HG02884 (cell line): ENCODE data around the gene HCN3.
"Not testable (repeated sequence)": the region's sequence is repeated elsewhere in the genome, so short reads cannot be mapped to it uniquely, and the experiment has no call there.

Source experiments
- ATAC-seq: cut with Tn5 transposase; IDR thresholded peaks from one replicate; pipeline ENCODE4 v1.9.1; 2021; ENCODE audit warnings: mild to moderate bottlenecking, moderate library complexity; ENCODE audit not compliant: unreplicated experiment

The HCN3 gene

DNA sequence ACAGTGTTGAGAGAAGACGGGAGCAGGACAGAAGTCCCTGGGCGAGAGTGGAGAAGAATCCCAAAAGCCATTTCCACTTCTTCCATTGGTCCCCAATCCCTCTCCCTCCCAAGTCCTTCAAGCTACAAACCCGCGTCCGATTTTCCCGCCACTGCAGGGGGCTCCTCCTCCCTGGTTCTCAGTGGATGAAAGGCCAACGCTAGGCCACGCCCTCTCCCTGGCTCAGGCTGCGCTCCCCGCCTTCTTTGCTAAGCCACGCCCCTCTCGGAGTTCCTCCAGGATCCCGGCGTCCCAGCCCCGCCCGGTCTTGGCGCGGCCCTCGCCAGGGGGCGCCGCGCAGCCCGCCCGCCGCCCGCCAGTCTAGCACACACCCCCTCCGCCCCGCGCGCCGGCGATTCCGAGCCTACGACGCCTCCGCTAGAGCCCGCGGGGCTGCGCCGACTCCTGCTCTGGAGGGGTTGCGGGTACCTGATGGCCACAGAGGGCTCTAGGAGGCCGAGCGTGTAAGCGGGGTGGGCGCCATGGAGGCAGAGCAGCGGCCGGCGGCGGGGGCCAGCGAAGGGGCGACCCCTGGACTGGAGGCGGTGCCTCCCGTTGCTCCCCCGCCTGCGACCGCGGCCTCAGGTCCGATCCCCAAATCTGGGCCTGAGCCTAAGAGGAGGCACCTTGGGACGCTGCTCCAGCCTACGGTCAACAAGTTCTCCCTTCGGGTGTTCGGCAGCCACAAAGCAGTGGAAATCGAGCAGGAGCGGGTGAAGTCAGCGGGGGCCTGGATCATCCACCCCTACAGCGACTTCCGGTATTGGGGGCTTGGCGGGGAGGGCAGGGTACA is at the start of gene HCN3:
HCN3 (plus strand) TSS at position 394 of the 832 bp plus-strand sequence; CDS start at position 522, 128 bp downstream.
- peak; percentile 50 for ATAC-seq

DNA sequence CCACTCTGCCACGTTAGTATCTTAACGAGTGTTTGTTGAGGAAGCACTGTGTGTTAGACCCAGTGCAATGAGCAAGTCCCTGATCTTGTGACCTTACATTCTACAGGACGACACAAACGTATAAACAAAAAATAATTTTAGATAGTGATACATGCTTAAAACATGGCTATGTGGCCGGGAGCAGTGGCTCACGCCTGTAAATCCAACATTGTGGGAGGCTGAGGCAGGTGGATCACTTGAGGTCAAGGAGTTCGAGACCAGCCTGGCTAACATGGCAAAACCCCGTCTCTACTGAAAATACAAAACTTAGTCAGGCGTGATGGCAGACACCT is 49.2 kb upstream of the HCN3 start:
- ATAC-seq: no peak

DNA sequence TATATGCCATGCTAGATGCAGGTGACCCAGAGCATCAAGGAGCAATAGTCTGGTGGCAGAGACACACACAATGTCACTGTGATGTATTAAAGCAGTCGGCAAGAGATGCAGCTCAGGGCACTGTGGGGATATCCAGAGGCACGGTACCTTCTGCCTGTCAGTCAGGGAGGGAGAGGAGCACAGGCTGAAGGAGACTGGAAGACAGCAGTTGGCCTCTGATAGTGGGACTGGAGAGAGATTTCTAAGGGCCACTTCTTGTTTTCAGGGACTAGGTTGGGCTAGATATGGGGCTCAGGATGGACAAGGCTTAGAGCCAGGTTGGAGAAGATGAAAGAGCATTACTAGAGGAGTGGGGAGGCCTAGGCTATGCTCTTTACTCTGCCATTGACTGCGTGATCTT is 46.0 kb upstream of the HCN3 start:
- ATAC-seq: not testable (repeated sequence)

DNA sequence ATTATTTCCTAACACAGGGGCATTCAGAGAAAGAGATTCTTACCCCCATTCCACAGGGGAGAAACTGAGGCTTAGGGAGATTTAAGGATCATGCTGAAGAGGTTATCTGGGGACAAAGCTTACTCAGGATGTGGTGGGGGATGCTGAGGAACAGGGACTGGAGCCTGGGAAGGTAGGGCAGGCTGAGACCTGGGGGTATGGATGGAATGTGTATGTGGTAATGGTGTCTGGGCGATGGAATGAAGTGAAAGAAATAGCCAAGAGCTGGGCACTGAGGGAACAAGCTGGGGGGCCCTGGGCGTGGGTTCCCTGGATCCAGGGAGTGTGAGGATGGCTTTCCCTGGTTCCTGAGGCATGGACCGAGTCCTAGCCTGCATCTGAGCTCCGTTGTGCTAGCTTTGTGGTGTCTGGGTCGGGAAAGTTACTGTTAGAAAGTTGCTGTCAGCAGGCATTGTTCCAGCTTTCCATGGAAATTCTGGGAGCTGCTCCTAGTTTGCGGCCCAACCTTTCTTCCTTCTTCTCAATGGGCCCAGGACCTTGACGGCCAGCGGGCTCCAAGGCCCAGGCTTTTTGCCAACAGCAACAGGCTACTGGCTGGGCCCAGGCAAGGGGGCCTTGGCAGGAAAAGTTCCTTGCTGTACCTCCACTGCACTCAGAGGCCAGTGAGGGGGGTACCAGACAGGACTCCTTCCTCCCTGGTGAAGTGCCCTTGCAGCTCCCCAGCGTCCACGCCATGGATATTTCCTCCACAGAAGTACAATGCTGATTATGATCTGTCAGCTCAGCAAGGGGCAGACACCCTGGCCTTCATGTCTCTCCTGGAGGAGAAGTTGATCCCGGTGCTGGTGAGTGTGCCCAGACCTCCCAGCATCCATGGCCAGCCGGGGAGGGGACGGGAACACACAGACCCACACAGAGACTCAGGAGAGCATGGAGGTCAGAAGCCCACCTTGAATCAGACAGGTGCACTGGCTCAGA is 45.0 kb upstream of the HCN3 start:
- ATAC-seq: not testable (repeated sequence)

DNA sequence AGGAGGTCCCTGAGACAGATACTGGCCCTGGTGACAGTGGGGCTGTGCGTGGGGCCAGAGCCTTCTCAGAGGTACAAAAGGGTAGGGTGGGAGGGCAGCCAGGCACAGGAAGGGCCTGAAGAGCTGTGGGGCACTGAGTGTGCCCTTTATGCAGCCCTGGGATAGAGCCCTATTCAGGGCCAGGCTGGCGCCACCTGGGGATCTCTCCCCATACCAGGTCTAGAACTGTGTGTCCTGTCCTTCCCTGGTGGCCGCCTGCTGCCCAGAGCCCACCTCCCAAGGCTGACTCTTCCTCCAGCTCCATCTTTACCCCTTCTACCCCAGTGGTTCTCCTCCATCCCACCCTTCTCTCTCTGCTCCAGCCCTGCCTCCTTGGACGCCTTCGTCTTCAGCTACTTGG is 43.8 kb upstream of the HCN3 start:
- not testable (repeated sequence) for ATAC-seq

DNA sequence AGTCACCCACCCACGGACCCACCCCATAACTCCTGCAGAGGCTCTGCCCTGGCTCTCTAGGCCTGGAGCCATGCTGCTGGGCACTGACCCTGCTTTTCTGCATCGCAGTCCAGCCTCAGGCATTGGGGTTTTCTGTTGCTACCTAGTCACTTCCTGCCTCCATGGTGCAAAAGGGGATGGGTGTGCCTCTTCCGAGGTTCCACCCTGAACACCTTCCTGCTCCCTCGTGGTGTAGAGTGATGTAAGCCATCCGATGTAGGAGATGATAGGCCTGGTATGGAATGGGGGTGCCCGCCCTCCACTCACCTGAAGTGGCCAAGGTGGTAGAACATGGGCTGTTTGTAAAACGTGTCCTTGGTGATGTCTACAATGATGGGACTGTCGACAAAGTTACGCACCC is 41.9 kb upstream of the HCN3 start:
- not testable (repeated sequence) for ATAC-seq

DNA sequence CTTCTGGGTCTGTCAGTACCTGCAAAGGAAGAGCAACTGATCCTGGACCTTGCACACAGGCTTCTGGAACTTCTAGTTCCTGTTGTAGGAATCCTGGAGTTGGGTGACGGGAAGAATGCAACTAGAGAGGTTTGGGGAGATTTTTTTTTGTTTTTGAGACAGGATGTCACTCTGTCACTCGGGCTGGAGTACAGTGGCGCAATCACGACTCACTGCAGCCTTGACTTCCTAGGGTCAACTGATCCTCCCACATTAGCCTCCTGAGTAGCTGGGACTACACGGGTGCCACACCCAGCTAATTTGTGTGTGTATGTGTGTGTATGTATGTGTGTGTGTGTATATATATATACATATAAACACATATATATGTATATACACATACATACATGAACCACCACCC is 40.8 kb upstream of the HCN3 start:
- ATAC-seq: no peak

DNA sequence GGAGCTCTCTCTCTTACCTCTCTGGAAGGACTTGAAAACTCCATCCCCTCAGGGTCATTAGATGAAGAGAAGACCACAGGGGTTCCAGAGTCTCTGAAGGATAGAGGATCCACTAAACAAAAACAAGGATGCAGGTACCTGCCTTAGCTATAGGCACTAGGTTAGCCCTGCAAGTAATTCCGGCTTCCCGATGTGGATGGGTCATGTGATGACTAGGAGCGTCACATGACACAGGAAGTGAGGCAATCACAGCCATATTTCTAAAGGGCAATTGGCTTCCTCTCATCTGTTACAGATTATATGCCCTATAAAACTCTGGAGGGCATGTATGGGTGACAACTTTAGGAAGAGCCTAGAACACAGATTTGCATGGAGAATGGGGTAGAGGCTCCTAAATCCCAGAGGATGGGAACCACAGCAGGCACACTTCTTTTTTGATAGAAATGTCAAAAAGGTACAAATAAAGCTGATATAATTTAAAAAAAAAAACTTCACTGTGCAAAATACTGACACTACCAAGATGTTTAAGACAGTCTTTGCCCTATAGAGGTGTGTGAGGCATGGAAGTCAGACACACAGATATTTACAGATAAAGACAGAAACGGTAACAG is 36.1 kb upstream of the HCN3 start:
- ATAC-seq: no peak

DNA sequence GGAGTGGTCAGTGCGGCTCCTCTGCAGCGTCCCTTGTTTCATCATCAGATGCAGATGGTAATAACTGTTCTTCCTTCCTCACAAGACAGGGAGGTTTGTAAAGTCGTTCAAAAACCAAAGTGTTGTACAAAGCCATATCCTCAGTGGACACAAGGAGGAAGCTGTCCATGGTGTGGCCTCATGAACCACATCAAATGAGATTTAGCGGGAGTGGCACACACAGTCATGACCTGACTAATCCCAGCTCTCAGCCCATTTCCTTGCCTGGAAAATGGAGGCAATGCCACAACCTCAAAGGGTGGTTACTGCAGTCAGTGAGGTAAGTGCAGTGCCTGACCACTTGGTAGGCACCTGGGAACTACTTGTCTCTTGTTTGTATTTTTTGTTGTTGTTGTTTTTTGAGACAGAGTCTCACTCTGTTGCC is 35.4 kb upstream of the HCN3 start:
- ATAC-seq: no peak

DNA sequence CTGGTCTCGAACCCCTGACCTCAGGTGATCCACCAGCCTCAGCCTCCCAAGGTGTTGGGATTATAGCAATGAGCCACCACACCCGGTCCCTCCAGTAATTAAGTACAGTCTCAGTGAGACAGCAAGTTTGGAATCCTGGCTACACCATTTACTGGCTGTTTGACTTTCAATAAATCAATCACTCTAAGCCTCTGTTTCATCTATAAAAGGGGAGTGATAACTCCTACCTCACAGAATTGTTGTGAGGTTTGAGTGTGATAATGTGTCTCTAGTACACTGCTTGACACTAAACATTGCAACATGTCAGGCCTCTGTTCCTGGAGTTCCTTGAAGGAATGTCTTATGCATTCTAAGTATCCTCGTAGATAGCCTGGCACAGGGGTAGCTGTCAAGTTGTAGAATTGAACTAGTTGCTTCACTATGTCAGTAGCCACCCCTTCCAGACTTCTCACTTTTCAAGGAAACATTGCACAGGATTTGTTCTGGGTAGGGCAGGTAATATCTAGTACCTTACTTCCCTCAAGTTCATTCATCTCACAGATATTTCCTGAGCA is 34.4 kb upstream of the HCN3 start:
- no peak for ATAC-seq

DNA sequence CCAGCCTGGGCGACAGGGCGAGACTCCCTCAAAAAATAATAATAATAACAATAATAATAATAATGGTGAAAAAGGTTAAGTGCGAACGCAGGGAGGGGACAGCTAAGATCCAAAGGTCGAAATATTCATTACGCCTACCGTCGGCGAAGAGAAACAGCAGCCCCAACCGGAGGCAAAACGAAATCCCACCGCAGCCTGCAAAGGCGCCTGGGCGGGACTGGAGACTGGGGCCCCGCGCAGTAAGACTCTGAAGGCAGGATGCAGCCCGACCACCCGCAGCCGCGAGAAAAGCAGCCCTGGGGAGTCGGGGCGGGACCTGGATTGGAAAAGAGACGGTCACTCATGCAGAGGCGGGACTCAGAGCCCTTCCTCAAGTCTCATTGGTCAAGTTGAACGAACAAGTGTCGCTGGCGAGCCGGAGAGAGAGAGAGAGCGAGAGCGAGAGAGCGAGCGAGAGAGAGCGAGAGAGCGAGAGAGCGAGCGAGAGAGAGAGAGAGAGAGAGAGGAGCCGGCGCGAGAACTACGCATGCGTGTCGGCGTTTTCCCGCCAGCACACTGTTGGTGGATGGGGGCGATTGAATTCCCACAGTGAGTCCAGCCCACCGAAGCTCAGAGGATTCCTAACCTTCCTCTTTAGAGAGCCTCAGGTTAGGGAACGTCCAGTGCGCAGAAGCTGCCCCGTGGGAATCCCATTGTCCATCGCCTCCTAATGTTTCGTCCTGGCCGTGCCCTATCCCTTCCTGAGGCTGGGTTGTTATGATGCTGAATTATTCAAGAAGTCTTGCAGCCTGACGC is 32.7 kb upstream of the HCN3 start:
- ATAC-seq: peak; percentile 87

DNA sequence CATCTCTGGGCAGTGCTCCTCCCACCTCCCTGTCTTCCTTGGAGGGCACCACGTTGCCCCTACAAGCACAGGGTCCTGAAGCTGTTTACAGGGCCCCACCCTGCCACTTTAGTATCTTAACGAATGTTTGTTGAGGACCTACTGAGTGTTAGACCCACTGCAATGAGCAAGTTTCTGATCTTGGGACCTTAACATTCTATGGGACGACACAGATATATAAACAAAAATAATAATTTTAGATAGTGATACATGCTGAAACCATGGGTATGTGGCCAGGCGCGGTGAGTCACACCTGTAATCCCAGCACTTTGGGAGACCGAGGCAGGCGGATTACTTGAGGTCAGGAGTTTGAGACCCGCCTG is 32.1 kb upstream of the HCN3 start:
- ATAC-seq: no peak

DNA sequence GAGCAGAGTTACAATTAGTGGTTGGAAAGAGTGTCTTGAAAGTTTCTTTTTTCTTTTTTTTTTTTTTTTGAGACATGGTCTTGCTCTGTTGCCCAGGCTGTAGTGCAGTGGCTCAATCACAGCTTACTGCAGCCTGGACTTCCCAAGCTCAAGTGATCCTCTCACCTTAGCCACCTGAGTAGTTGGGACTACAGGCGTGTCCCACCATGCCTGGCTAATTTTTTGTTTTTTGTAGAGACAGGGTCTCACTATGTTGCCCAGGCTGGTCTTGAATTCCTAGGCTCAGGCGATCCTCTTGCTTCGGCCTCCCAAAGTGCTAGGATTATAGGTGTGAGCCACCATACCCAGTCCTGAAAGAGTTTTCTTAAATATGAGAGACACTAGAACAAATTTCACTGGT is 30.5 kb upstream of the HCN3 start:
- not testable (repeated sequence) for ATAC-seq

DNA sequence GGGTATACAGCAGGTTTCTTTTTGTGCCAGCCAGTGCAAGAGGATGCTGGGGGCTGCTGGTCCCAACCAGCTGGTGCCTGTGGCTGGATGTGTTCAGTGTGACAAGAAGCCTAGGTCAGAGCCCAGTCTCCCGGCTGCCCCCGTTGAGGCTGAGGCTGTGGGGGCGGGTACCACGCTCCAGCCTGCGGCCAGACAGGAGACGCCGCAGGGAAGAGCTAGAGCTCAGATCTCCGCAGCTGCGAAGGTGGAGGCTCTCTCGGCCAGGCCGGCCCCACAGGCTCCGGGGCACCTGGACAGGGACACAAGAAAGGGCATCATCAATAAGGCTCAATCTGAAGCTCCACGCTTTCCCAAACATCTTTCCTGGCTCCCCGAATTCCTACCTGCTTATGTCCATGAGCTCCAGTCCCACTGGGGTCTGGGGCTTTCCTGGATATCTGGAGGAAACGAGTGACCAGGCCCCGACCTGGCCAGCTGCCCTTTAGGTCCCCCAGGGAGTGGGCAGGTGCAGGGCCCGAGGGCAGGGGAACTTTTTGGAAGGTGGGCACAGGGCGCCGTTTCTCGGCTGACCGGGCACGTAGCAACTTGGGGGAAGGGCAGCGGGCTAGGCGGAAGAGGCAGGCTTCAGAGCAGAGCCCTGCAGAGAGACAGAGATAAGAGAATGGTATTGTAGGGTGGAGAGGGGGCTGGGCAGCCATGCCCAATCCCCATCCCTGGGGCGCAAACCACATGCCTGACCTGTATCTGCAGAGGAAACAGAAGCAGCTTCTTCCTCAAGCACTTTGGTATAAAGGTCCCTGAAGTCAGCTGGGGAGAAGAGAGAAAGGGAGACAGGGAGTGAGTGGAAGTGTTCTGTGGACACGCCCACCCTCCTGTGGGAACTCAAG is 29.4 kb upstream of the HCN3 start:
- no peak for ATAC-seq

DNA sequence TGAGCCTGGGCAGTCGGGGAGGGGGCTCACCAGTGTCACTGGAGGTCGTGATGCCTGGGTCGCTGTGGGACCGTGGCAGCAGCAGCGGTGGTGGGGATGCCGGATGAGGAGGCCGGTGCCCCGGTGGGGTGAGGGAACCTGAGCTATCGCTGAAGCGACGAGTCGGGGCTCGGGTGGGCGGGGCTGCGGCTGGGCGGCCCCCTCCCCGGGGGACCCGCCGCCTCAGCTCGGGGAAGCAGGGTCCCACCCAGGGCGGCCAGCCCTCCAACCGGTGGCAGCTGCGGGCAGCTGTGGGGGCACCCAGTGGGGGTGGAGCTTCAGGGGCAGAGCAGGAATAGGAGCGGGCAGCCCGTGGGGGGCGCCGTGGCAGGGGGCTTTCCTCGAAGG is 27.0 kb upstream of the HCN3 start:
- peak; percentile 21 for ATAC-seq

DNA sequence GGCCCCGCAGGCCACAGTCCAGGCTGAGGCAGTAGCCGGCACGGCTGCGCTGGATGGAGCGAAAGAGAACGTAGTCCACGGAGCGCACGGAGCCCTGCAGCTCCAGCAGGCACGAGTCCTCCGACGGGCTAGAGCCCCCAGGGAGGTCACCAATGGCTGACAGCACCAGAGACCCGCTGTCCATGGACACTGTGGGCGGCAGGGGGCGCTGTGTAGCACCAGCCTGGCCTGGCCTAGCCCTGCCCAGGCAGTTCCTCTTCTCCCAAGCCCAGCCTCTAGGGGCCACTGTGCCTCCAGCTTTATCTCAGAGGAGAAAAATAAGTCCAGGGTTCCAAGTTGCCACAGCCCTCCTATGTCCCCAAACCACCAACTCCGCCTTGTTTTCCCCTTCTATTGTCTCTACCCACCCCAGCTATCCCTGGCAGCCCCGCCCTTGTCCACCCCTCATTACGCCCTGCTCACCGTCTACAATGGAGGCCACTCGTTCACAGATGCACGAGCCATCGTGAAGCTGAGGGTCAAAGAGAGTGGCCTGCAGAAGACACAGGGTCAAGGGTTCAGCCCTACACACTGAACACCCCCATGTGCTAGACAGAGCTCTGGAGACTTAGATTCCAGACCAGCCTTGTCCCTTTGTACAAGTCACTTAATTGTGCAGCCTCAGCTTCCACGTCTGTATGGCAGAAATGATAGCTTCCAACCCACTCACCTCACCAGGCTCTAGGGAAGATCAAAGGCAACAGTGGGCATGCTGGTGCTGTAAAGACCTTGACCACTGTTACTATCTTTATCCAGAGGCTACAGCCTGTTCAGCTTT is 26.4 kb upstream of the HCN3 start:
- peak; percentile 73 for ATAC-seq

DNA sequence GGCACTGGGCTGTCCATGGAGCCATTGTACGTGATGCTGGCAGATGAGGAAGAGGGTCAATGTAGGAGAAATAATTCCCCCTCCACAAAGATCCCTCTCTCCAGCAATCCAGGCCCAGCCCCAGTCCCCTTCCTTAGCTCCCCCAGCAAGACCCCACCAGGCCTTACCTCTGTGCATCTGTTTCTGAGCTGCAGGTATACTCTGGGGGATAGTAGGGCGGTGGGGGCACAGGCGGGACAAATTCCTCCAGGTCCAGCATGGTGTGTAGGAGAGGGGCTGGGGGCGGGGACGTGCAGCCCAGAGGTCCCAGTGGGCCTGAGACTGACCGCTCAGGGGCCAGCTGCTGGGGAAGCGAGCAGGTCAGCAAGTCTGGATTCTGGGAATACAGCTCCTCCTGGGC is 25.7 kb upstream of the HCN3 start:
- ATAC-seq: no peak

DNA sequence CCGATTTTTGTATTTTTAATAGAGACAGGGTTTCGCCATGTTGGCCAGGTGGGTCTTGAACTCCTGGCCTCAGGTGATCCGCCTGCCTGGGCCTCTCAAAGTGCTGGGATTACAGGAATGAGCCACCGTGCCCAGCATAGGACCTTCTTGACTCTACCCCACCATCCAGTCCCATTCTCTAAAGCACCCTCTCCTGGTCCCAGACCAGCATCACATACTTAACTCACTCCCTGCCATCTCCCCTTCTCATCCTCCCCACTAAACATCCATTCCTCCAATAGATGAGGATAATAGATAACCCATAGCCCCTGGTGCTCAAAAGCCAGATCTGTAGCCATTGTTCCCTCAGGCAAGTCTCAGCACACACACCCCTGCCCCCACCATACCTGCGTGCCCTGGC is 24.1 kb upstream of the HCN3 start:
- ATAC-seq: no peak

DNA sequence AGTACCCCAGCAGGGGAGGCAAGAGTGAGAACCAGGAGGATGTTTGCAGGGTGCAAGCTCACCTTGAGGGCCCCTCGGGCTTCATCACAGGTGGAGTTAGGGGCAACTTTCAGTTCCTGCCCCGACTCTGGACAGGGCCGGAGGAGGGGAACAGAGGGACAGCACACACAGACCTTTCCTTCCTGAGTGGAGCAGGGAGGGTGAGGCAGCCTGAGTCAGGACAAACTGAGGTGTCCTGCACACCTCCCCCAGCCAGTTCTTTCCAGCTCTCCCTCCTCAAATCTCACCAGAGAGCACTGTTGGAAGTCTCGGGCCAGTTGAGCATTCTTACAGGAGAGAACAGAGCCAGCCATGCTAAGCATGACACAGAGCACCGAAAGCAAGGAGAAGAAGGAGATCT is 23.5 kb upstream of the HCN3 start:
- ATAC-seq: no peak
